ENCODE data around the gene PLEKHO1. TPM values are rescaled to one million over a fixed set of nuclear protein-coding genes. Genes with fewer than 3 reads are reported as not detected.

PLEKHO1 gene
- polyA plus RNA-seq, 1 donor from 2014 or later: 213 TPM

DNA sequence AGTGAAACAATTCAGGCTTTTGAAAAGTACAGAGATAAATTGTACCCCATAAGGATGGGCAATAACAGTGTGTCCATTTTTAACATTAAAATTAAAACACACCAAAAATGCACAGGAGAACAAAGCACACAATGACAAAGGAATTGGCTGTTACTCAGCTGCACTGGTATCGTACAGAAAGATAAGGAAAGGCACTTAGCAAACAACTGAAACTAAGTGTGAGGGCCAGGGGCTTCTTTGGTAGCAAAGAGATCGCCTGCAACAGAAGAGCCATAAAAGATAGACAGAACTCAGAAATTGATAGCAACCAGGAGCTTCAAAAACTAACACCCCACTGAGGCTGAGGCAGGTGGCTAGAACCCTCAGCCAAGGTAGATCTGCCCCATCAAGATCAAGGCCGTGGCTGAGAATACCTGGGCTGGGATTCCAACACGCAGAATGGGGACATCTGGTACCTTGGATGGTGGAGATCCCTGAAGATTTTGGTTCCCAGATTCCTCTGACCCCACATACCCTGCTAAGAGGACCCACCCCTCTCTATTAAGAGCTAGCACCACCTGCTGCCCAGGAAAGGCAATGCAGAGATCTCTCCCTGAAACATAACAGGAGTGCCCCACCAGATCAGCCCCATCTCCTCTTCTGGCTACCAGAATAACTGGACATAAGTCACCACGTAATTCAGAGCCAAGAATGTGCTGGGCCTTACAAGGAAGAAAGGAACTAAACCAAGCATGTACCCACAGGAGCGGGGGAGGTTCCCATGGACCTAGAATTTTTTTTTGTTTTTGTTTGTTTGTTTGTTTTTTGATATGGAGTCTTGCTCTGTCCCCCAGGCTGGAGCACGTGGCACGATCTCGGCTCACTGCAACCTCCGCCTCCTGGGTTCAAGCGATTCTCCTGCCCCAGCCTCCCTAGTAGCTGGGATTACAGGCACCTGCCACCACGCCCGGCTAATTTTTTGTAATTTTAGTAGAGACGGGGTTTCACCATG is 16.2 kb downstream of the PLEKHO1 start:
- no peak overlapping the region for H3K4me3 ChIP-seq (ENCODE audit: low read length)
- H3K9ac ChIP-seq (ENCODE audit: low read length): no peak overlapping the region
- TF ChIP-seq RAD21 (conservative IDR thresholded peaks at IDR 0.05) (no peak), SMC3 (conservative IDR thresholded peaks at IDR 0.05; ENCODE audit: poor library complexity) (no peak)
- TF ChIP-seq, protein P1, sequence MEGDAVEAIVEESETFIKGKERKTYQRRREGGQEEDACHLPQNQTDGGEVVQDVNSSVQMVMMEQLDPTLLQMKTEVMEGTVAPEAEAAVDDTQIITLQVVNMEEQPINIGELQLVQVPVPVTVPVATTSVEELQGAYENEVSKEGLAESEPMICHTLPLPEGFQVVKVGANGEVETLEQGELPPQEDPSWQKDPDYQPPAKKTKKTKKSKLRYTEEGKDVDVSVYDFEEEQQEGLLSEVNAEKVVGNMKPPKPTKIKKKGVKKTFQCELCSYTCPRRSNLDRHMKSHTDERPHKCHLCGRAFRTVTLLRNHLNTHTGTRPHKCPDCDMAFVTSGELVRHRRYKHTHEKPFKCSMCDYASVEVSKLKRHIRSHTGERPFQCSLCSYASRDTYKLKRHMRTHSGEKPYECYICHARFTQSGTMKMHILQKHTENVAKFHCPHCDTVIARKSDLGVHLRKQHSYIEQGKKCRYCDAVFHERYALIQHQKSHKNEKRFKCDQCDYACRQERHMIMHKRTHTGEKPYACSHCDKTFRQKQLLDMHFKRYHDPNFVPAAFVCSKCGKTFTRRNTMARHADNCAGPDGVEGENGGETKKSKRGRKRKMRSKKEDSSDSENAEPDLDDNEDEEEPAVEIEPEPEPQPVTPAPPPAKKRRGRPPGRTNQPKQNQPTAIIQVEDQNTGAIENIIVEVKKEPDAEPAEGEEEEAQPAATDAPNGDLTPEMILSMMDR (IDR thresholded peaks at IDR 0.05; ENCODE audit: poor library complexity, severe bottlenecking): peak; percentile 46
- H2AFZ ChIP-seq (ENCODE audit: low read depth, low read length): no peak overlapping the region
- H3K9me3 ChIP-seq (ENCODE audit: low read length): no peaks in the 10 kb centered on the region
- H3K27me3 ChIP-seq (ENCODE audit: insufficient read depth, low read depth, low read length): no peaks in the 10 kb centered on the region
- H3K9me2 ChIP-seq (ENCODE audit: insufficient read depth, low read length): no peaks in the 10 kb centered on the region
- H3K4me2 ChIP-seq (ENCODE audit: low read length): no peak overlapping the region
- H3K36me3 ChIP-seq (ENCODE audit: insufficient read depth, low read length): no peaks in the 10 kb centered on the region
- peaks cover 16% of the 10 kb centered on the region for H3F3A ChIP-seq (ENCODE audit: insufficient read depth, low read length, poor library complexity, severe bottlenecking)
- no peak overlapping the region for H3K27ac ChIP-seq (ENCODE audit: low read length)
- H3K79me2 ChIP-seq (replicated peaks; ENCODE audit: insufficient read depth, low read length): no peaks in the 10 kb centered on the region
- no peaks in the 10 kb centered on the region for H4K20me1 ChIP-seq (ENCODE audit: insufficient read depth)

DNA sequence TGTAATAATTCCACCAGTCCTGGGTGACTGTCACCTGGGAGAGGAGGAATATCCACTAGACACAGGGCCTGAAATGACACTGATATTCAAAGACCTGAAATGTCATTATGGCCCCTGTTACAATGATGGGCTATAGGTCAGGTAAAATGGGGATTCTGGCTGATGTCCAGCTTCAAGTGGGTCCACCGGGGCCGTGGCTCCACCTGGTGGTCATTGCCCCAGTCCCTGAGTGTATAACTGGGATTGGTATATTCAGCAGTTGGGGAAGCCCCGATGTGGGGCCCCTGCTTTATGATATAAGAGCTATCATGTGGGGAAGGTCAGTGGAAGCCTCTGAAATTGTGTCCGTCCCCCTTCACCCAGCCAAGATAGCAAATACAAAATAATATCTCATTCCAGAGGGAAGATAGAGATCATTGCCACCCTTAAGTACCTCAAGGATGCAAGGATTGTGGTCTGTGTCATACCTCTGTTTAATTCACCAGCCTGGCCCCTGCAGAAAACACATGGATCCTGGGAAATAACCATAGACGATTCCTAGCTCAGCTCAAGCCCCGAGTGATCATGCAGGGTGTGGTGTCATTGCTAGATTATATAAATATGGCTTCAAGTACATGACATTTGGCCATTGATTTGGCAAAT is 19.4 kb downstream of the PLEKHO1 start:
- H3K27ac ChIP-seq (ENCODE audit: low read length): no peak overlapping the region
- H3K79me2 ChIP-seq (replicated peaks; ENCODE audit: insufficient read depth, low read length): no peaks in the 10 kb centered on the region
- H3K9ac ChIP-seq (ENCODE audit: low read length): no peak overlapping the region
- no peaks in the 10 kb centered on the region for H3K9me2 ChIP-seq (ENCODE audit: insufficient read depth, low read length)
- no peaks in the 10 kb centered on the region for H3K36me3 ChIP-seq (ENCODE audit: insufficient read depth, low read length)
- no peak overlapping the region for H3K4me2 ChIP-seq (ENCODE audit: low read length)
- H3K27me3 ChIP-seq (ENCODE audit: insufficient read depth, low read depth, low read length): no peaks in the 10 kb centered on the region
- H3K4me3 ChIP-seq (ENCODE audit: low read length): no peak overlapping the region
- H3K9me3 ChIP-seq (ENCODE audit: low read length): no peaks in the 10 kb centered on the region
- no peak overlapping the region for H2AFZ ChIP-seq (ENCODE audit: low read depth, low read length)
- no peaks in the 10 kb centered on the region for H3F3A ChIP-seq (ENCODE audit: insufficient read depth, low read length, poor library complexity, severe bottlenecking)
- no peaks in the 10 kb centered on the region for H4K20me1 ChIP-seq (ENCODE audit: insufficient read depth)
- no peak for TF ChIP-seq EZH2 (IDR thresholded peaks at IDR 0.05; ENCODE audit: borderline replicate concordance, insufficient read depth, low read length, poor library complexity, severe bottlenecking)
- no peak for TF ChIP-seq TAF1 (IDR thresholded peaks at IDR 0.05; ENCODE audit: low read depth)
- TF ChIP-seq MXI1 (conservative IDR thresholded peaks at IDR 0.05; ENCODE audit: poor library complexity, severe bottlenecking): no peak
- TF ChIP-seq EP300 (conservative IDR thresholded peaks at IDR 0.05; ENCODE audit: poor library complexity, severe bottlenecking): no peak
- TF ChIP-seq, protein P2, sequence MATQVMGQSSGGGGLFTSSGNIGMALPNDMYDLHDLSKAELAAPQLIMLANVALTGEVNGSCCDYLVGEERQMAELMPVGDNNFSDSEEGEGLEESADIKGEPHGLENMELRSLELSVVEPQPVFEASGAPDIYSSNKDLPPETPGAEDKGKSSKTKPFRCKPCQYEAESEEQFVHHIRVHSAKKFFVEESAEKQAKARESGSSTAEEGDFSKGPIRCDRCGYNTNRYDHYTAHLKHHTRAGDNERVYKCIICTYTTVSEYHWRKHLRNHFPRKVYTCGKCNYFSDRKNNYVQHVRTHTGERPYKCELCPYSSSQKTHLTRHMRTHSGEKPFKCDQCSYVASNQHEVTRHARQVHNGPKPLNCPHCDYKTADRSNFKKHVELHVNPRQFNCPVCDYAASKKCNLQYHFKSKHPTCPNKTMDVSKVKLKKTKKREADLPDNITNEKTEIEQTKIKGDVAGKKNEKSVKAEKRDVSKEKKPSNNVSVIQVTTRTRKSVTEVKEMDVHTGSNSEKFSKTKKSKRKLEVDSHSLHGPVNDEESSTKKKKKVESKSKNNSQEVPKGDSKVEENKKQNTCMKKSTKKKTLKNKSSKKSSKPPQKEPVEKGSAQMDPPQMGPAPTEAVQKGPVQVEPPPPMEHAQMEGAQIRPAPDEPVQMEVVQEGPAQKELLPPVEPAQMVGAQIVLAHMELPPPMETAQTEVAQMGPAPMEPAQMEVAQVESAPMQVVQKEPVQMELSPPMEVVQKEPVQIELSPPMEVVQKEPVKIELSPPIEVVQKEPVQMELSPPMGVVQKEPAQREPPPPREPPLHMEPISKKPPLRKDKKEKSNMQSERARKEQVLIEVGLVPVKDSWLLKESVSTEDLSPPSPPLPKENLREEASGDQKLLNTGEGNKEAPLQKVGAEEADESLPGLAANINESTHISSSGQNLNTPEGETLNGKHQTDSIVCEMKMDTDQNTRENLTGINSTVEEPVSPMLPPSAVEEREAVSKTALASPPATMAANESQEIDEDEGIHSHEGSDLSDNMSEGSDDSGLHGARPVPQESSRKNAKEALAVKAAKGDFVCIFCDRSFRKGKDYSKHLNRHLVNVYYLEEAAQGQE (IDR thresholded peaks at IDR 0.05; ENCODE audit: borderline replicate concordance): no peak
- peak; percentile 68 for TF ChIP-seq SMC3 (conservative IDR thresholded peaks at IDR 0.05; ENCODE audit: poor library complexity)
- TF ChIP-seq, protein P1 (IDR thresholded peaks at IDR 0.05; ENCODE audit: poor library complexity, severe bottlenecking): peak; percentile 56
- TF ChIP-seq RAD21 (conservative IDR thresholded peaks at IDR 0.05): peak; percentile 60
- no peak for TF ChIP-seq POLR2AphosphoS5 (IDR thresholded peaks at IDR 0.05)
